ENCODE data around the gene ERC2. TPM values are rescaled to one million over a fixed set of nuclear protein-coding genes. Genes with fewer than 3 reads are reported as not detected.

Gene ERC2
- total RNA-seq, 3 donors from 2014 or later (not counting 1 experiment from before 2014, with no cell fraction given), result not detected

DNA sequence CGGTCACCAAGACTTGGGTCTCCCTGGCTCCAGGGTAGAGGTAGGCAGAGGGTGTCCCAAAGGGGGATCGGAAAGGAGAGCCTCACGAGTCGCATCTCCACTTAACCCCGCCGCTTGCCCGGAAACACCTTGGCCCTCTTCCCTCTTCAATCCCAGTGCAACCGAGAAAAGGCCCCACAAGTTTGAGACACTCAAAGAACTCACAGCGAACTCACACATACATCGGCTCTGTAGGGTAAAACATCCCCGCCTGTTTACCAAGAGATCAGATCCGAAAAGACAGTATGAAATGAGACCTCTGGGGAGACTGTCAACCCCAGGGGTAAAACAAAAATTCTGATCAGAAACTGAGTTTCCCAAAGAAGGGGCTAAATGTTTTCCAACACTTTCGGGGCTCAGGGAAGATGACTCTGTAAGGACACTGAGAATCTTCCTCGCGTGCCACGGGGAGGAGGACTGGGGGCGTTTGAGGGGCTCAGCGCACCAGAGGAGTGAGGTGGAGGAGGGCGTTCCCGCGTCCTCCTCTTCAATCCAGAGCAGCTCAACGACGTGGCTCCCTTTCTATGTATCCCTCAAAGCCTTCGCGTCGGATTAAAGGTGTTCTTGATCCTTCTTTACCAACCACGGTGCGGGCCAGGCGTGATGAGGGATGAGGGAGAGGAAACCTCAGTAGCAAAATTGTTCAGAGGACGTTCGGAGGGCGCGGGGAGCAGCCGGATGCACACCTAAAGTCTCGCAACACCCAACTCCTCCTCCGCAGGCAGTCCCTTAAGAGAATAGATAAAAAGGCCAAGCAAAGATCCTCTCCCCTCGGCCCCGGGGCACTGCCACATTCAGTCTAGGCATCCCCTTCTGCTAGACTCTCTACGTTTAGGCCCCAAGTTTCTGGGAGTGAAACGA lies 984.8 kb downstream of the ERC2 start:
- 6% methylated on average over 40 of the region's 40 CpGs for WGBS (ENCODE audit: insufficient coverage)
- Histone ChIP-seq H3K4me3 (ENCODE audit: low read length) (no peak overlapping the region), H3K4me1 (ENCODE audit: control insufficient read depth, insufficient read depth, low read length) (no peaks in the 10 kb centered on the region), H3K9me3 (ENCODE audit: control insufficient read depth, insufficient read depth, low read length) (no peaks in the 10 kb centered on the region), H3K27ac (ENCODE audit: low read length) (no peak overlapping the region), H3K36me3 (ENCODE audit: control insufficient read depth, insufficient read depth, low read length) (no peaks in the 10 kb centered on the region), H3K27me3 (ENCODE audit: control insufficient read depth, insufficient read depth, low read length) (peaks cover 28% of the 10 kb centered on the region)
- ATAC-seq (no peak), DNase-seq (no peak)
- TF ChIP-seq, protein P1, sequence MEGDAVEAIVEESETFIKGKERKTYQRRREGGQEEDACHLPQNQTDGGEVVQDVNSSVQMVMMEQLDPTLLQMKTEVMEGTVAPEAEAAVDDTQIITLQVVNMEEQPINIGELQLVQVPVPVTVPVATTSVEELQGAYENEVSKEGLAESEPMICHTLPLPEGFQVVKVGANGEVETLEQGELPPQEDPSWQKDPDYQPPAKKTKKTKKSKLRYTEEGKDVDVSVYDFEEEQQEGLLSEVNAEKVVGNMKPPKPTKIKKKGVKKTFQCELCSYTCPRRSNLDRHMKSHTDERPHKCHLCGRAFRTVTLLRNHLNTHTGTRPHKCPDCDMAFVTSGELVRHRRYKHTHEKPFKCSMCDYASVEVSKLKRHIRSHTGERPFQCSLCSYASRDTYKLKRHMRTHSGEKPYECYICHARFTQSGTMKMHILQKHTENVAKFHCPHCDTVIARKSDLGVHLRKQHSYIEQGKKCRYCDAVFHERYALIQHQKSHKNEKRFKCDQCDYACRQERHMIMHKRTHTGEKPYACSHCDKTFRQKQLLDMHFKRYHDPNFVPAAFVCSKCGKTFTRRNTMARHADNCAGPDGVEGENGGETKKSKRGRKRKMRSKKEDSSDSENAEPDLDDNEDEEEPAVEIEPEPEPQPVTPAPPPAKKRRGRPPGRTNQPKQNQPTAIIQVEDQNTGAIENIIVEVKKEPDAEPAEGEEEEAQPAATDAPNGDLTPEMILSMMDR (IDR thresholded peaks at IDR 0.05), result no peak
- intact Hi-C loops (cut with micrococcal nuclease), result no loop called here
- Mint-ChIP-seq H3K4me3 (no peak overlapping the region), H3K27ac (no peak overlapping the region), H3K27me3 (ENCODE audit: low read depth in 2 of 2) (peaks cover 50 to 62% of the 10 kb centered on the region in 2 donors), H3K4me1 (peaks cover 0 to 4% of the 10 kb centered on the region in 2 donors), H3K9me3 (no peaks in the 10 kb centered on the region), H3K36me3 (no peaks in the 10 kb centered on the region)

- no peak for ATAC-seq
- Mint-ChIP-seq H3K4me3 (no peak overlapping the region), H3K36me3 (no peaks in the 10 kb centered on the region), H3K4me1 (peaks cover 0 to 4% of the 10 kb centered on the region in 2 donors), H3K27me3 (ENCODE audit: low read depth in 2 of 2) (peaks cover 48 to 62% of the 10 kb centered on the region in 2 donors), H3K27ac (no peak overlapping the region), H3K9me3 (no peaks in the 10 kb centered on the region)
- peaks cover 28% of the 10 kb centered on the region for H3K27me3 ChIP-seq (ENCODE audit: control insufficient read depth, insufficient read depth, low read length)
- H3K27ac ChIP-seq (ENCODE audit: low read length), result no peak overlapping the region
- H3K9me3 ChIP-seq (ENCODE audit: control insufficient read depth, insufficient read depth, low read length), result no peaks in the 10 kb centered on the region
- intact Hi-C loops (cut with micrococcal nuclease), result no loop called here
- no peaks in the 10 kb centered on the region for H3K36me3 ChIP-seq (ENCODE audit: control insufficient read depth, insufficient read depth, low read length)
- no peak overlapping the region for H3K4me3 ChIP-seq (ENCODE audit: low read length)
- TF ChIP-seq, protein P1 (IDR thresholded peaks at IDR 0.05), result no peak
- no peaks in the 10 kb centered on the region for H3K4me1 ChIP-seq (ENCODE audit: control insufficient read depth, insufficient read depth, low read length)
- DNase-seq, result no peak
- 4% methylated on average over 36 of the region's 38 CpGs for WGBS (ENCODE audit: insufficient coverage)
Observed at GRCh38 chr3:55482496-55483195, 985.6 kb downstream of the ERC2 start.

- TF ChIP-seq, protein P1 (IDR thresholded peaks at IDR 0.05), result no peak
- H3K27me3 Mint-ChIP-seq (ENCODE audit: low read depth in 2 of 2), result peaks cover 48 to 62% of the 10 kb centered on the region in 2 donors
- no peak overlapping the region for H3K27ac Mint-ChIP-seq
- H3K9me3 Mint-ChIP-seq, result no peaks in the 10 kb centered on the region
- peaks cover 0 to 4% of the 10 kb centered on the region in 2 donors for H3K4me1 Mint-ChIP-seq
- no peak overlapping the region for H3K27ac ChIP-seq (ENCODE audit: low read length)
- H3K4me1 ChIP-seq (ENCODE audit: control insufficient read depth, insufficient read depth, low read length), result no peaks in the 10 kb centered on the region
- H3K27me3 ChIP-seq (ENCODE audit: control insufficient read depth, insufficient read depth, low read length), result peaks cover 23% of the 10 kb centered on the region
- H3K4me3 ChIP-seq (ENCODE audit: low read length), result no peak overlapping the region
- no peak overlapping the region for H3K4me3 Mint-ChIP-seq
- intact Hi-C loops (cut with micrococcal nuclease), result no loop called here
- WGBS (ENCODE audit: insufficient coverage), result 6% methylated on average over 29 of the region's 37 CpGs
- H3K9me3 ChIP-seq (ENCODE audit: control insufficient read depth, insufficient read depth, low read length), result no peaks in the 10 kb centered on the region
- ATAC-seq (no peak), DNase-seq (no peak)
- no peaks in the 10 kb centered on the region for H3K36me3 Mint-ChIP-seq
- no peaks in the 10 kb centered on the region for H3K36me3 ChIP-seq (ENCODE audit: control insufficient read depth, insufficient read depth, low read length)
Observed at GRCh38 chr3:55481744-55482495, 986.3 kb downstream of the ERC2 start.

All from natural killer cell (primary cell).